ENCODE results near the gene GDPD5. TPM values are rescaled to one million over a fixed set of nuclear protein-coding genes. Genes with fewer than 3 reads are reported as not detected.

The GDPD5 gene
- total and polyA plus RNA-seq, 11 donors, result 2.0 to 12.5 (median 4.9) TPM

GRCh38 chr11:75549370-75549958, 23.7 kb upstream of the GDPD5 start:
- Histone ChIP-seq H3K36me3 (no peaks in the 10 kb centered on the region), H3K4me3 (no peak overlapping the region), H3K4me1 (peaks cover 7 to 22% (median 19%) of the 10 kb centered on the region in 12 donors), H3K9me3 (no peaks in the 10 kb centered on the region), H3K27me3 (no peaks in the 10 kb centered on the region), H3K27ac (no peak overlapping the region)
- TF ChIP-seq, protein P1, sequence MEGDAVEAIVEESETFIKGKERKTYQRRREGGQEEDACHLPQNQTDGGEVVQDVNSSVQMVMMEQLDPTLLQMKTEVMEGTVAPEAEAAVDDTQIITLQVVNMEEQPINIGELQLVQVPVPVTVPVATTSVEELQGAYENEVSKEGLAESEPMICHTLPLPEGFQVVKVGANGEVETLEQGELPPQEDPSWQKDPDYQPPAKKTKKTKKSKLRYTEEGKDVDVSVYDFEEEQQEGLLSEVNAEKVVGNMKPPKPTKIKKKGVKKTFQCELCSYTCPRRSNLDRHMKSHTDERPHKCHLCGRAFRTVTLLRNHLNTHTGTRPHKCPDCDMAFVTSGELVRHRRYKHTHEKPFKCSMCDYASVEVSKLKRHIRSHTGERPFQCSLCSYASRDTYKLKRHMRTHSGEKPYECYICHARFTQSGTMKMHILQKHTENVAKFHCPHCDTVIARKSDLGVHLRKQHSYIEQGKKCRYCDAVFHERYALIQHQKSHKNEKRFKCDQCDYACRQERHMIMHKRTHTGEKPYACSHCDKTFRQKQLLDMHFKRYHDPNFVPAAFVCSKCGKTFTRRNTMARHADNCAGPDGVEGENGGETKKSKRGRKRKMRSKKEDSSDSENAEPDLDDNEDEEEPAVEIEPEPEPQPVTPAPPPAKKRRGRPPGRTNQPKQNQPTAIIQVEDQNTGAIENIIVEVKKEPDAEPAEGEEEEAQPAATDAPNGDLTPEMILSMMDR (IDR thresholded peaks at IDR 0.05), result no peak
- TF ChIP-seq POLR2A (IDR thresholded peaks at IDR 0.05), result no peak
- intact Hi-C loops (cut with DNase I), result loop anchor here in 7 of 10 donors (2.0 to 10.0 kb wide), 12 partner anchors 25 to 775 kb away; partner anchors contain the start of genes DGAT2 (in 2 of the 7) and MAP6 (in 2 of the 7)
- 94 to 97% (median 96%) methylated on average over 5 of the region's 5 CpGs for WGBS, 4 donors
- ATAC-seq, result no peak
- no peak for DNase-seq

GRCh38 chr11:75548595-75549272, 23.0 kb upstream of the GDPD5 start:
- Histone ChIP-seq H3K9me3 (no peaks in the 10 kb centered on the region), H3K27me3 (no peaks in the 10 kb centered on the region), H3K4me1 (peaks cover under 1 to 16% (median 12%) of the 10 kb centered on the region in 12 donors), H3K4me3 (no peak overlapping the region), H3K36me3 (no peaks in the 10 kb centered on the region), H3K27ac (no peak overlapping the region)
- TF ChIP-seq POLR2A (IDR thresholded peaks at IDR 0.05), result no peak
- TF ChIP-seq, protein P1 (IDR thresholded peaks at IDR 0.05), result no peak
- intact Hi-C loops (cut with DNase I), result loop anchor here in 7 of 10 donors (2.0 to 10.0 kb wide), 12 partner anchors 26 to 776 kb away; partner anchors contain the start of genes DGAT2 (in 2 of the 7) and MAP6 (in 2 of the 7)
- DNase-seq (peak in 1 of 5 donors; percentile 4), ATAC-seq (no peak)
- 86 to 97% (median 96%) methylated on average over 8 of the region's 8 CpGs for WGBS, 4 donors

GRCh38 chr11:75547617-75548058, 21.9 kb upstream of the GDPD5 start:
- H3K27ac ChIP-seq, result peak overlapping the region in 2 of 12 donors; percentile 26 to 33

More at GRCh38 chr11:75547617-75548058, 21.9 kb upstream of the GDPD5 start:
- Histone ChIP-seq H3K9me3 (no peaks in the 10 kb centered on the region), H3K36me3 (no peaks in the 10 kb centered on the region), H3K4me3 (no peak overlapping the region), H3K27me3 (no peaks in the 10 kb centered on the region), H3K4me1 (peaks cover 0 to 8% (median 5%) of the 10 kb centered on the region in 12 donors)
- ATAC-seq (peak; percentile 74 to 89 (median 86)), DNase-seq (peak; percentile 65 to 80 (median 74))
- TF ChIP-seq, protein P1 (IDR thresholded peaks at IDR 0.05), result peak; percentile 77 to 96 (median 90)
- TF ChIP-seq POLR2A (IDR thresholded peaks at IDR 0.05), result no peak
- 17 to 23% (median 20%) methylated on average over 7 of the region's 7 CpGs for WGBS, 4 donors
- intact Hi-C loops (cut with DNase I), result loop anchor here (1.0 to 10.0 kb wide), 14 partner anchors 27 to 777 kb away; partner anchors contain the start of genes DGAT2 (in 2 of the 10) and MAP6 (in 2 of the 10)
